HCT116 (cell line): ENCODE measurements around the gene MARVELD1. TPM values are rescaled to one million over a fixed set of nuclear protein-coding genes. Genes with fewer than 3 reads are reported as not detected.

Experiments used
- ATAC-seq: fragments of 200-7000 bp; cut with Tn5 transposase; 2 replicates; pipeline ENCODE4 v1.9.1; 2020; ENCODE audit warnings: mild to moderate bottlenecking, moderate library complexity
- BruUV-seq: library from RNA; stranded (reverse); fragments of 400-500 nt; replicated peaks from 2 replicates; lab custom pipeline; 2021; lab: Mats Ljungman, UMichigan
- CTCF ChIA-PET: fragments of 300-600 bp; sonication (Branson Sonifier 250); formaldehyde crosslinking; loops from one replicate; lab custom pipeline; 2021; ENCODE audit warnings: antibody characterized with exemption; lab: Charles Lee
- POLR2A ChIA-PET: fragments of 300-600, 350-600 bp; sonication (Branson Sonifier 250); formaldehyde crosslinking; loops from one replicate; lab custom pipeline; 2021; ENCODE audit warnings: antibody characterized with exemption; lab: Charles Lee
- RAD21 ChIA-PET, 2 experiments: fragments of 300-600 bp; sonication (Branson Sonifier 250); formaldehyde crosslinking; loops; one replicate each; lab custom pipeline; 2023; ENCODE audit warnings: low total read pairs in 2 of 2; ENCODE audit not compliant: uncharacterized antibody in 2 of 2, unreplicated experiment in 2 of 2, low non-redundant PET in 1 of 2; lab: Charles Lee
- DNase-seq: peaks from one replicate; pipeline ENCODE4 v3.0.0-alpha.2; 2010; ENCODE audit warnings: low read depth, low spot score
- H2AFZ ChIP-seq: fragments of 200-600 bp; shearing (Covaris generic), sonication (generic); 2 replicates; pipeline ENCODE4 v1.6.1; 2017; ENCODE audit warnings: low read depth, mixed run types, mixed read lengths, antibody characterized with exemption, low read length; ENCODE audit not compliant: poor library complexity, severe bottlenecking
- H3K27ac ChIP-seq: 2 replicates; pipeline ENCODE4 v1.5.1; 2012; ENCODE audit warnings: low read depth, low read length
- H3K27me3 ChIP-seq: fragments of 200-600 bp; sonication (generic); 2 replicates; pipeline ENCODE4 v1.6.1; 2016; ENCODE audit warnings: mixed run types, low read length, mixed read lengths; ENCODE audit not compliant: insufficient read depth
- H3K36me3 ChIP-seq, 2 experiments: fragments of 200-500 bp in 1 of 2; fragments of 200-600 bp in 1 of 2; sonication (Bioruptor generic) in 1 of 2; sonication (generic) in 1 of 2; 2 replicates each; pipeline versions ENCODE4 v1.5.1 to v1.6.1; 2014 to 2016; ENCODE audit warnings: low read length in 2 of 2, inconsistent platforms in 1 of 2, mixed read lengths in 1 of 2, mixed run types in 1 of 2; ENCODE audit not compliant: insufficient read depth in 2 of 2, control insufficient read depth in 1 of 2
- H3K4me1 ChIP-seq, 2 experiments: fragments of 200-600 bp in 1 of 2; sonication (generic) in 1 of 2; 2 replicates each; pipeline versions ENCODE4 v1.5.1 to v1.6.1; 2012 to 2017; ENCODE audit warnings: low read length in 2 of 2, inconsistent platforms in 1 of 2, mild to moderate bottlenecking in 1 of 2, mixed read lengths in 1 of 2, mixed run types in 1 of 2, moderate library complexity in 1 of 2; ENCODE audit not compliant: insufficient read depth in 2 of 2, control insufficient read depth in 1 of 2
- H3K4me2 ChIP-seq: fragments of 200-600 bp; sonication (generic); 2 replicates; pipeline ENCODE4 v1.6.1; 2017; ENCODE audit warnings: mixed run types, low read length, mixed read lengths
- H3K4me3 ChIP-seq, 2 experiments: fragments of 200-600 bp in 1 of 2; sonication (generic) in 1 of 2; replicated peaks in 1 of 2; 2 replicates each; pipeline ENCODE4 v1.5.1; 2011 to 2016; ENCODE audit warnings: low read length in 2 of 2, control low read depth in 1 of 2, low read depth in 1 of 2, mild to moderate bottlenecking in 1 of 2, mixed read lengths in 1 of 2, mixed run types in 1 of 2
- H3K79me2 ChIP-seq: fragments of 200-600 bp; sonication (generic); 2 replicates; pipeline ENCODE4 v1.6.1; 2017; ENCODE audit warnings: mild to moderate bottlenecking, mixed run types, low read length, moderate library complexity, mixed read lengths; ENCODE audit not compliant: insufficient read depth
- H3K9ac ChIP-seq: fragments of 200-600 bp; sonication (generic); 2 replicates; pipeline ENCODE4 v1.6.1; 2016; ENCODE audit warnings: low read length, mixed read lengths
- H3K9me2 ChIP-seq: fragments of 200-600 bp; sonication (generic), shearing (Covaris generic); 2 replicates; pipeline ENCODE4 v1.6.1; 2017; ENCODE audit warnings: mixed run types, mild to moderate bottlenecking, moderate library complexity; ENCODE audit not compliant: insufficient read depth
- H3K9me3 ChIP-seq, 2 experiments: fragments of 200-500 bp in 1 of 2; fragments of 200-600 bp in 1 of 2; sonication (Bioruptor generic) in 1 of 2; sonication (generic) in 1 of 2; 2 replicates each; pipeline ENCODE4 v1.6.1; 2014 to 2017; ENCODE audit warnings: low read length in 2 of 2, mixed read lengths in 2 of 2, inconsistent platforms in 1 of 2, low read depth in 1 of 2, mild to moderate bottlenecking in 1 of 2, mixed run types in 1 of 2, moderate library complexity in 1 of 2; ENCODE audit not compliant: control insufficient read depth in 1 of 2, insufficient read depth in 1 of 2
- H4K20me1 ChIP-seq: fragments of 200-600 bp; sonication (generic), shearing (Covaris generic); 2 replicates; pipeline ENCODE4 v1.6.1; 2017; ENCODE audit warnings: mixed run types, mild to moderate bottlenecking, moderate library complexity; ENCODE audit not compliant: insufficient read depth
- CBX3 ChIP-seq: IDR thresholded peaks from 2 replicates; pipeline ENCODE4 v1.6.1; 2012; ENCODE audit warnings: low read depth
- CEBPB ChIP-seq: IDR thresholded peaks from 2 replicates; pipeline ENCODE4 v1.6.1; 2012; ENCODE audit warnings: low read depth
- ELF1 ChIP-seq: IDR thresholded peaks from 2 replicates; pipeline ENCODE4 v1.6.1; 2012; ENCODE audit warnings: low read depth, borderline replicate concordance
- EZH2 ChIP-seq: fragments of 200-600 bp; sonication (generic); IDR thresholded peaks from 2 replicates; pipeline ENCODE4 v1.6.1; 2017; ENCODE audit warnings: antibody characterized with exemption, mixed run types
- FOSL1 ChIP-seq: IDR thresholded peaks from 2 replicates; pipeline ENCODE4 v1.6.1; 2012; ENCODE audit warnings: low read depth
- JUND ChIP-seq: IDR thresholded peaks from 2 replicates; pipeline ENCODE4 v1.6.1; 2012
- RAD21 ChIP-seq: IDR thresholded peaks from 2 replicates; pipeline ENCODE4 v1.6.1; 2012; ENCODE audit warnings: low read depth, mild to moderate bottlenecking
- SIN3A ChIP-seq: IDR thresholded peaks from 2 replicates; pipeline ENCODE4 v1.6.1; 2012; ENCODE audit warnings: low read depth
- SP1 ChIP-seq: IDR thresholded peaks from 2 replicates; pipeline ENCODE4 v1.6.1; 2012; ENCODE audit warnings: low read depth
- SRF ChIP-seq: IDR thresholded peaks from 2 replicates; pipeline ENCODE4 v1.6.1; 2012; ENCODE audit warnings: low read depth
- intact Hi-C: fragments of 100-400 bp; cut with micrococcal nuclease; formaldehyde crosslinking; loops from 2 replicates; pipeline ENCODE4 v1.10.0; 2022
- total RNA-seq: library from RNA; stranded (reverse); gene quantifications from one replicate; pipeline ENCODE4 v1.2.1, GENCODE V29; 2021; ENCODE audit not compliant: unreplicated experiment
- TF ChIP-seq, protein P1 (sequence below), 3 experiments: fragments of 200-600 bp in 1 of 3; sonication (generic) in 1 of 3; IDR thresholded peaks in 2 of 3; conservative IDR thresholded peaks in 1 of 3; 2 replicates each; pipeline ENCODE4 v1.5.1; 2012 to 2017; ENCODE audit warnings: low read depth in 2 of 3, low read length in 2 of 3, antibody characterized with exemption in 1 of 3, borderline replicate concordance in 1 of 3, control low read depth in 1 of 3, mild to moderate bottlenecking in 1 of 3, mixed read lengths in 1 of 3, mixed run types in 1 of 3, moderate library complexity in 1 of 3; ENCODE audit not compliant: insufficient read depth in 1 of 3
- TF ChIP-seq, protein P2 (sequence below): IDR thresholded peaks from 2 replicates; pipeline ENCODE4 v1.6.1; 2012
- TF ChIP-seq, protein P3 (sequence below): IDR thresholded peaks from 2 replicates; pipeline ENCODE4 v1.6.1; 2012; ENCODE audit warnings: low read depth

Gene MARVELD1
- total RNA-seq, 1 experiment from 2014 or later: 36.1 TPM

DNA sequence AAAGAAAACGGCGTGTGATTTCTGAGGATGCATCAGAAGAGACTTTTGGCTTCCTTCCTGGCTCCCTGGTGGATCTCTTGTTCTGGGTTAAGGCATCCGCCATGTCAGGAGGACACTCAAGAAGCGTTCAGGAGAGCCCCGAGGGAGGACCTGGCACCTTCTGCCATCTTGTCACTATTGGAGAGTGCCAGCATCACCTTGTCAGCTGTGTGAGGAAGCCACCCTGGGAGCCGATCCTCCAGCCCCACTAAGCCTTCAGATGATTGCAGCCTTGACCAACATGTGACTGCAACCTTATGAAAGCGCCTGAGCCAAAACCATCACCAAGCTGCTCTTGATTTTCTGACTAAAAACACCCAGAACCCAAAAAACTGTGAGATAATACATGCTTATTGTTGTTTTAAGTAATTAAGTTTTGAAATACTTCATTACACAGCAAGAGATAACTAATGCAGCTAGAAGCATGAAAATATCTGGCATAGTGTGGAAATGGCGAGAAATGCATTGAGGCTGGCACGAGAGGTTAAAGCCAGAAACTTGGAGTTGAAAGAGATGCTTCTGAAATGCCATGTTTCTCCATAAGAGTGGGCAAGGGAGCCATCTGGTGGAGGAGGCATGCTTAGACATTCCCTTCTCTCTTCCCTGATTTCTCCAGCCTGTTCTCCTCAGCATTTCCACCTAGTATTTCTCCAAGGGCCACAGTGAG is 18.0 kb downstream of the MARVELD1 start:
- Histone ChIP-seq H2AFZ (no peak overlapping the region), H3K4me2 (no peak overlapping the region), H3K4me3 (no peak overlapping the region), H4K20me1 (no peaks in the 10 kb centered on the region), H3K9ac (no peak overlapping the region), H3K27ac (no peak overlapping the region), H3K79me2 (no peaks in the 10 kb centered on the region), H3K36me3 (no peaks in the 10 kb centered on the region), H3K9me3 (no peaks in the 10 kb centered on the region), H3K4me1 (peaks cover 0 to 8% of the 10 kb centered on the region in 2 experiments; a peak in 2 of 4 replicates), H3K27me3 (no peaks in the 10 kb centered on the region), H3K9me2 (no peaks in the 10 kb centered on the region)
- TF ChIP-seq SP1 (no peak), CBX3 (peak; percentile 32; the same call in 1 of the 2 replicates), JUND (no peak), RAD21 (peak; percentile 98), FOSL1 (no peak)
- TF ChIP-seq, protein P1, sequence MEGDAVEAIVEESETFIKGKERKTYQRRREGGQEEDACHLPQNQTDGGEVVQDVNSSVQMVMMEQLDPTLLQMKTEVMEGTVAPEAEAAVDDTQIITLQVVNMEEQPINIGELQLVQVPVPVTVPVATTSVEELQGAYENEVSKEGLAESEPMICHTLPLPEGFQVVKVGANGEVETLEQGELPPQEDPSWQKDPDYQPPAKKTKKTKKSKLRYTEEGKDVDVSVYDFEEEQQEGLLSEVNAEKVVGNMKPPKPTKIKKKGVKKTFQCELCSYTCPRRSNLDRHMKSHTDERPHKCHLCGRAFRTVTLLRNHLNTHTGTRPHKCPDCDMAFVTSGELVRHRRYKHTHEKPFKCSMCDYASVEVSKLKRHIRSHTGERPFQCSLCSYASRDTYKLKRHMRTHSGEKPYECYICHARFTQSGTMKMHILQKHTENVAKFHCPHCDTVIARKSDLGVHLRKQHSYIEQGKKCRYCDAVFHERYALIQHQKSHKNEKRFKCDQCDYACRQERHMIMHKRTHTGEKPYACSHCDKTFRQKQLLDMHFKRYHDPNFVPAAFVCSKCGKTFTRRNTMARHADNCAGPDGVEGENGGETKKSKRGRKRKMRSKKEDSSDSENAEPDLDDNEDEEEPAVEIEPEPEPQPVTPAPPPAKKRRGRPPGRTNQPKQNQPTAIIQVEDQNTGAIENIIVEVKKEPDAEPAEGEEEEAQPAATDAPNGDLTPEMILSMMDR (IDR thresholded peaks at IDR 0.05 in 2 of 3, conservative IDR thresholded peaks at IDR 0.05 in 1 of 3; ENCODE audit: borderline replicate concordance in 1 of 3, insufficient read depth in 1 of 3, low read depth in 2 of 3, low read length in 2 of 3): peak; percentile 85 to 95 (median 86)
- ATAC-seq (peak; percentile 87), DNase-seq (no peak)
- RAD21 ChIA-PET: interaction anchor here in 1 of 2 experiments (1.3 to 1.6 kb wide), 2 partner anchors 22 to 30 kb away, joined by 4 read pairs; no protein-coding TSS in a partner anchor
- POLR2A ChIA-PET: interaction anchor here (0.8 kb wide), 1 partner anchor 30 kb away, joined by 3 read pairs; no protein-coding TSS in a partner anchor
- CTCF ChIA-PET: interaction anchor here (0.8 to 5.7 kb wide), 7 partner anchors 13 to 55 kb away, joined by 3 to 44 read pairs (median 4); partner anchors contain the start of gene MARVELD1
- intact Hi-C loops: loop anchor here (1.0 to 2.0 kb wide), 3 partner anchors 22 to 55 kb away; no protein-coding TSS in a partner anchor
- BruUV-seq: no TSS peak

DNA sequence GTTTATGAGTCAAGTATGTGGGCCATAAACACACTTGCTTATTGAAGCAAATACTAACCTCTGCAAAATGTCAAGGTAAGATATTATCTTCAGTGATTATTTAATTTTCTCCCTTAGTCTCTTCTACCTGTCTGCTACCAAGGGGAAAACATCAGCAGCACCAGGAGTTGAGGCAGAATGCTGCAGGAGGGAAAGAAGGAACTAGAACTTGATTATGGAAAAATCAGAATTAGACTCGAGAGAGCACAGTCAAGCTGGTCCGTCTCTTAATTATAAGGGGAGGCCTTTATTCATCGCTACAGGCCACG is 18.5 kb downstream of the MARVELD1 start:
- POLR2A ChIA-PET: interaction anchor here (0.8 kb wide), 1 partner anchor 30 kb away, joined by 3 read pairs; no protein-coding TSS in a partner anchor
- Histone ChIP-seq H3K79me2 (no peaks in the 10 kb centered on the region), H3K9me2 (no peaks in the 10 kb centered on the region), H3K4me2 (no peak overlapping the region), H3K36me3 (no peaks in the 10 kb centered on the region), H4K20me1 (no peaks in the 10 kb centered on the region), H2AFZ (no peak overlapping the region), H3K27ac (no peak overlapping the region), H3K4me3 (no peak overlapping the region), H3K4me1 (peaks cover 0 to 8% of the 10 kb centered on the region in 2 experiments; a peak in 2 of 4 replicates), H3K9me3 (no peaks in the 10 kb centered on the region), H3K27me3 (no peaks in the 10 kb centered on the region), H3K9ac (no peak overlapping the region)
- no peak for DNase-seq
- ATAC-seq: no peak
- BruUV-seq: no TSS peak
- TF ChIP-seq CBX3 (no peak), CEBPB (no peak), ELF1 (no peak), SIN3A (no peak), EZH2 (no peak), SRF (no peak)
- TF ChIP-seq, protein P2, sequence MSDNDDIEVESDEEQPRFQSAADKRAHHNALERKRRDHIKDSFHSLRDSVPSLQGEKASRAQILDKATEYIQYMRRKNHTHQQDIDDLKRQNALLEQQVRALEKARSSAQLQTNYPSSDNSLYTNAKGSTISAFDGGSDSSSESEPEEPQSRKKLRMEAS: no peak
- TF ChIP-seq, protein P3, sequence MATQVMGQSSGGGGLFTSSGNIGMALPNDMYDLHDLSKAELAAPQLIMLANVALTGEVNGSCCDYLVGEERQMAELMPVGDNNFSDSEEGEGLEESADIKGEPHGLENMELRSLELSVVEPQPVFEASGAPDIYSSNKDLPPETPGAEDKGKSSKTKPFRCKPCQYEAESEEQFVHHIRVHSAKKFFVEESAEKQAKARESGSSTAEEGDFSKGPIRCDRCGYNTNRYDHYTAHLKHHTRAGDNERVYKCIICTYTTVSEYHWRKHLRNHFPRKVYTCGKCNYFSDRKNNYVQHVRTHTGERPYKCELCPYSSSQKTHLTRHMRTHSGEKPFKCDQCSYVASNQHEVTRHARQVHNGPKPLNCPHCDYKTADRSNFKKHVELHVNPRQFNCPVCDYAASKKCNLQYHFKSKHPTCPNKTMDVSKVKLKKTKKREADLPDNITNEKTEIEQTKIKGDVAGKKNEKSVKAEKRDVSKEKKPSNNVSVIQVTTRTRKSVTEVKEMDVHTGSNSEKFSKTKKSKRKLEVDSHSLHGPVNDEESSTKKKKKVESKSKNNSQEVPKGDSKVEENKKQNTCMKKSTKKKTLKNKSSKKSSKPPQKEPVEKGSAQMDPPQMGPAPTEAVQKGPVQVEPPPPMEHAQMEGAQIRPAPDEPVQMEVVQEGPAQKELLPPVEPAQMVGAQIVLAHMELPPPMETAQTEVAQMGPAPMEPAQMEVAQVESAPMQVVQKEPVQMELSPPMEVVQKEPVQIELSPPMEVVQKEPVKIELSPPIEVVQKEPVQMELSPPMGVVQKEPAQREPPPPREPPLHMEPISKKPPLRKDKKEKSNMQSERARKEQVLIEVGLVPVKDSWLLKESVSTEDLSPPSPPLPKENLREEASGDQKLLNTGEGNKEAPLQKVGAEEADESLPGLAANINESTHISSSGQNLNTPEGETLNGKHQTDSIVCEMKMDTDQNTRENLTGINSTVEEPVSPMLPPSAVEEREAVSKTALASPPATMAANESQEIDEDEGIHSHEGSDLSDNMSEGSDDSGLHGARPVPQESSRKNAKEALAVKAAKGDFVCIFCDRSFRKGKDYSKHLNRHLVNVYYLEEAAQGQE: no peak
- CTCF ChIA-PET: interaction anchor here (1.4 to 5.7 kb wide), 4 partner anchors 19 to 55 kb away, joined by 3 to 44 read pairs (median 6); partner anchors contain the start of gene MARVELD1
- RAD21 ChIA-PET: no interaction called here
- intact Hi-C loops: no loop called here
